ENCODE measurements around the gene WWOX. TPM values are rescaled to one million over a fixed set of nuclear protein-coding genes. Genes with fewer than 3 reads are reported as not detected.

Gene WWOX
- total RNA-seq, 4 donors from 2014 or later, result 21.4 to 55.6 (median 33.2) TPM

GRCh38 chr16:78474762-78475161, 375.3 kb downstream of the WWOX start:
- no peak for DNase-seq (ENCODE audit: low spot score)
- no peak for TF ChIP-seq CTCF (IDR thresholded peaks at IDR 0.05)
- ATAC-seq (ENCODE audit: low FRiP score), result no peak

- no peak for TF ChIP-seq CTCF (IDR thresholded peaks at IDR 0.05)
- no peak for ATAC-seq (ENCODE audit: low FRiP score)
These were observed 377.2 kb downstream of the WWOX start for GRCh38 chr16:78476615-78477014.

GRCh38 chr16:78478267-78478861, 378.9 kb downstream of the WWOX start:
- no peak for TF ChIP-seq CTCF (IDR thresholded peaks at IDR 0.05)
- ATAC-seq (ENCODE audit: low FRiP score), result no peak
- DNase-seq (ENCODE audit: low spot score), result no peak

More at GRCh38 chr16:78476615-78477014, 377.2 kb downstream of the WWOX start:
- DNase-seq (ENCODE audit: low spot score), result no peak

- ATAC-seq (ENCODE audit: low FRiP score) (no peak), DNase-seq (ENCODE audit: low spot score) (no peak)
- no peak for TF ChIP-seq CTCF (IDR thresholded peaks at IDR 0.05)
These were observed 380.3 kb downstream of the WWOX start for GRCh38 chr16:78479723-78480122.

GRCh38 chr16:78480588-78480987, 381.1 kb downstream of the WWOX start:
- TF ChIP-seq CTCF (IDR thresholded peaks at IDR 0.05), result no peak
- no peak for ATAC-seq (ENCODE audit: low FRiP score)
- DNase-seq (ENCODE audit: low spot score), result no peak

GRCh38 chr16:78483124-78483992, 383.9 kb downstream of the WWOX start:
- DNase-seq (ENCODE audit: low spot score) (no peak), ATAC-seq (ENCODE audit: low FRiP score) (no peak)
- TF ChIP-seq CTCF (IDR thresholded peaks at IDR 0.05), result no peak
